Activated CD4-positive, alpha-beta T cell treated with anti-CD3 and anti-CD28 coated beads, Interleukin-2, amount 10 ng/mL, durations not matched to agents 7 days and 5 days (primary cell): ENCODE results near the gene SET. TPM values are rescaled to one million over a fixed set of nuclear protein-coding genes. Genes with fewer than 3 reads are reported as not detected.
"Not testable (repeated sequence)": the region's sequence is repeated elsewhere in the genome, so short reads cannot be mapped to it uniquely, and the experiment has no call there.

ENCODE experiments used
- CTCF ChIA-PET: fragments of 350-600 bp; sonication (Branson Sonifier 250); formaldehyde crosslinking; loops from one replicate; lab custom pipeline; 2021; ENCODE audit warnings: antibody characterized with exemption; lab: Charles Lee
- POLR2A ChIA-PET: fragments of 350-600 bp; sonication (Branson Sonifier 250); formaldehyde crosslinking; loops from one replicate; lab custom pipeline; 2021; ENCODE audit warnings: antibody characterized with exemption; lab: Charles Lee
- DNase-seq: peaks from one replicate; pipeline ENCODE4 v3.0.0-alpha.2; 2020
- H3K27ac Mint-ChIP-seq: one replicate; pipeline ENCODE4 v1.8.0; 2021; ENCODE audit warnings: mild to moderate bottlenecking, moderate library complexity, mixed read lengths
- H3K27me3 Mint-ChIP-seq: one replicate; pipeline ENCODE4 v1.8.0; 2021; ENCODE audit warnings: mixed read lengths
- H3K36me3 Mint-ChIP-seq: one replicate; pipeline ENCODE4 v1.8.0; 2021; ENCODE audit warnings: low read depth, mixed read lengths
- H3K4me1 Mint-ChIP-seq: one replicate; pipeline ENCODE4 v1.8.0; 2021; ENCODE audit warnings: mixed read lengths
- H3K4me3 Mint-ChIP-seq: one replicate; pipeline ENCODE4 v1.8.0; 2021; ENCODE audit warnings: mild to moderate bottlenecking, moderate library complexity, mixed read lengths
- H3K9me3 Mint-ChIP-seq: one replicate; pipeline ENCODE4 v1.8.0; 2021; ENCODE audit warnings: mixed read lengths
- total RNA-seq, 2 experiments: library from RNA; stranded (reverse); gene quantifications; one replicate each; pipeline ENCODE4 v1.2.3, GENCODE V29; 2021

SET gene
- total RNA-seq, 2 experiments from 2014 or later: 476 to 482 TPM

DNA sequence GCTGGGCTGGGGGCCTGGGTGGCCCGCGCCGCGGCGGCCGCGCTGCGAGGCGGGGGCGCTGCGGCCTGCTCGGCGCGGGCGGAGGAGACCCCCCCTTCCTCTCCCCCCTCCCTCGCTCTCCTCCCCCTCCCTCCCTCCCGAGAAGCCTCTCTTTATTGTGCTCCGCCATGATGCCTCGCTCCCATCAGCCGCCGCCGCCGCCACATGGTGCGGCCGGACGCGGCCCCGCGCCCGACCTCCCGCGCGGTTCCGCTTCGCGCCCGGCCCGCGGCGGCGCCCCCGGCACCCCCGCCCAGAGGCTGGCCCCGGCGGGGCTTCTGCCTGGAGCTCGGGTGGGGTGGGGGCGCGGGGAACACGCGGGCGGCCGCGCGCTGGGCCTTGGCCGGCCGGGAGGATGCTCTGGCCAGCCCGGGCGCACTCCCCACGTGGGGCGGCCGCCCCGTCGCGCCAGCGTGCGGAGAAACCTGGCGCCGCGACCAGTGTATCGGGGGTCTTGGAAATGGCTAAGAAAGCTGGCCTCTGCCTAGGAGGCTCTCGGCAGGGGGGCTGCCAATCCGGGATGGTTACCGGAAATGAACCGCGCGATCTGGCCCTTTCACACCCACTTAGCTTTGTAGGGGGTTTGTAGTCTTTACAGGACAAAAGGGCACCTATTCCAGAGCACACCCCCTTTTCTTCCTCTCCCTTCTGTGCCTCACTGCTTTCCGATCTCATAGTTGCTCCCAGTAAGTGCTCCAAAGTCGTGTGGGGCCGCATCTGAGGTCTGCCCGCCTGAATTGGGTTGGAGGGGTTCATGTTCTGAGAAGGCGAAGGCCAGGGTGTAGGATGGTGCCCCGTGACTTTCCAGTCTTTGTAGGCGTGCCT lies 1.0 kb downstream of the SET start:
- Mint-ChIP-seq H3K27ac (peak overlapping the region; percentile 96), H3K4me3 (peak overlapping the region; percentile 96), H3K36me3 (peaks cover 43% of the 10 kb centered on the region), H3K4me1 (peaks cover 55% of the 10 kb centered on the region), H3K27me3 (no peaks in the 10 kb centered on the region), H3K9me3 (no peaks in the 10 kb centered on the region)
- POLR2A ChIA-PET: no interaction called here
- DNase-seq: peak; percentile 66
- CTCF ChIA-PET: interaction anchor here (0.5 to 2.6 kb wide), 4 partner anchors 12 to 128 kb away, joined by 3 to 8 read pairs (median 4); partner anchors contain the start of genes ENDOG and PKN3

DNA sequence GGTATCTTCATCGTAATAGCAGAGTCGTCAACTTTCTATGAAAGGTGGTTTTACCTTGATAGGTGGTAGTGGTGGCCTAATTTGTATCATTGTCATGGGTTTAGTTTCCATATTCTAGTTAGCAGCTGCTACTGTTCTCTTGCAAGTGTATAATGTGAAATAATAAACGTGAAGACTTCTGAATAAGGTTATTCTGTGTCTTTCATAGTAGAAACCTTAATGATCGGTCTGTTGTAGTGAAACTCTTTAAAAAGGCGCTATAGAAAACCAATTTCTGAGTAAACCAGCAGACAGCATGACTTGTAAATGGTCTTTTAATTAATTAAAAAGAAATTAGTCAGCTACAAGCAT lies 1.6 kb downstream of the SET start:
- POLR2A ChIA-PET: interaction anchor here (0.8 kb wide), 1 partner anchor 73 kb away, joined by 4 read pairs; no protein-coding TSS in a partner anchor
- Mint-ChIP-seq H3K4me1 (peaks cover 49% of the 10 kb centered on the region), H3K36me3 (peaks cover 43% of the 10 kb centered on the region), H3K27me3 (no peaks in the 10 kb centered on the region), H3K9me3 (no peaks in the 10 kb centered on the region), H3K4me3 (peak overlapping the region; percentile 96), H3K27ac (peak overlapping the region; percentile 96)
- DNase-seq: no peak
- CTCF ChIA-PET: interaction anchor here (2.6 kb wide), 1 partner anchor 11 kb away, joined by 8 read pairs; the partner anchor contains the start of gene PKN3

DNA sequence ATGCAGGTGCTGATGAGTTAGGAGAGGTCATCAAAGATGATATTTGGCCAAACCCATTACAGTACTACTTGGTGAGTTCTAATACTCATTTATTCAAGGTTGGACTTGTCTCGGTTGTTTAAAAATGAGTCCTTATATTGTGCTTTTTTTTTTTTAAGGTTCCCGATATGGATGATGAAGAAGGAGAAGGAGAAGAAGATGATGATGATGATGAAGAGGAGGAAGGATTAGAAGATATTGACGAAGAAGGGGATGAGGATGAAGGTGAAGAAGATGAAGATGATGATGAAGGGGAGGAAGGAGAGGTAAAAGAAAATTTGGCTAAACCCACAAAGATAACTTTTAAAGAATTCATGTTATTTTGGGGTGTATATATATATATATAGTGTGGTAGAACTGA lies 4.7 kb downstream of the SET start:
- H3K27me3 Mint-ChIP-seq, H3K9me3 Mint-ChIP-seq, POLR2A ChIA-PET, H3K4me3 Mint-ChIP-seq, DNase-seq: not testable (repeated sequence)
- CTCF ChIA-PET: interaction anchor here (0.6 to 3.2 kb wide), 5 partner anchors 8 to 197 kb away, joined by 3 to 14 read pairs (median 4); partner anchors contain the start of genes ENDOG and PKN3
- peak overlapping the region; percentile 20 for H3K27ac Mint-ChIP-seq
- H3K36me3 Mint-ChIP-seq: peaks cover 47% of the 10 kb centered on the region
- H3K4me1 Mint-ChIP-seq: peaks cover 20% of the 10 kb centered on the region

DNA sequence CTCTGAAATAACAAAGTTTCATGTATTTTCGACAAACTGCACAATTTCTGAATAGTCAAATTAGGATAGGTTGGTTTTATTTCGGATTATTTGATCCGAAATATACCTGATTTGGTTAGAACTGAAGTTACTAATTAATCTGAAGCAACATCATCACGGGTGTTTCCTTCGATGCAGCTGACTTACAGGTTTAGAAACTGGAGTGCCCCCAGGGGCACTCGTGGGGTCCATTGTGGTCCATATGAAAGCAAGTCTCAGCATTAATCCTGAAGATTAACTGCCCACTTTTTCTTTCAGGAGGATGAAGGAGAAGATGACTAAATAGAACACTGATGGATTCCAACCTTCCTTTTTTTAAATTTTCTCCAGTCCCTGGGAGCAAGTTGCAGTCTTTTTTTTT lies 5.3 kb downstream of the SET start:
- CTCF ChIA-PET: interaction anchor here (3.0 to 3.2 kb wide), 2 partner anchors 8 to 124 kb away, joined by 13 to 14 read pairs; partner anchors contain the start of genes ENDOG and PKN3
- no peak overlapping the region for H3K27ac Mint-ChIP-seq
- DNase-seq: no peak

DNA sequence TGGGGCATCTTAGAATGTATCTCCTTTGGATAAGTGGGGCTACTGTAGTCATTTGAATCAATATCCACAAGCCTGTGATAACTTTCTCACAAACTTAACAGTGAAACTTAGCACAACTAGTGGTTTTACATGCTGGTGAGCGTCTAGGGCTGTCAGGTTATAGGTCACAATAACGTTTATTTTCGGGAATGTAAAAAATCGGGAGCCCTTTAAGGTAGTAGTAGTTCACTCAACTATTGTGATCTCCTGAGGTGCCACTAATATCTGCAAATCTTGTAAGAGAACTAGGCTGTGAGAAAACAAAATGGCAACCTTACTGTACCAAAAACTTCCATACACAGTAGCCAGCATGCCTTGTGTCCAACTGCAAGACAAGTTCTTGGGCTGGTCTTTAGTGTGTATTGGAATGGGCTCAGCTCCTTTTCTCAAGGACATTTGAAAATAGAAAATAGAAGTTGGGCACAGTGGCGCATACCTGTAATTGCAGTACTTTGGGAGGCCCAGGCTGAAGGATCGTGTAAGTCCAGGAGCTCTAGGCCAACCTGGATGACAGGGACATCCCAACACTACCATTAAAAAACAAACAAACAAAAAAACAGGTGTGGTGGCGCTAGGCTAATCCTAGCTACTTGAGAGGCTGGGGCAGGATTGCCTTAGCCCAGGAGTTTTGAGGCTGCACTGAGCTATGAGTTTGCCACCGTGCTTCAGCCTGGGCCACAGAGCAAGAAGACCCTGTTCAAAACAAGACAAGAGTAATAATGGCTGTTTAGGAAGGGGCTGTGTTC lies 8.1 kb downstream of the SET start:
- Mint-ChIP-seq H3K27me3 (no peaks in the 10 kb centered on the region), H3K4me1 (peaks cover 19% of the 10 kb centered on the region), H3K27ac (peak overlapping the region; percentile 73), H3K9me3 (no peaks in the 10 kb centered on the region), H3K36me3 (peaks cover 33% of the 10 kb centered on the region), H3K4me3 (no peak overlapping the region)
- ChIA-PET POLR2A (interaction anchor here (0.6 kb wide), 1 partner anchor 61 kb away, joined by 4 read pairs; no protein-coding TSS in a partner anchor), CTCF (interaction anchor here (1.0 to 1.6 kb wide), 4 partner anchors 8 to 13 kb away, joined by 3 read pairs; partner anchors contain the start of gene SET)
- no peak for DNase-seq

More for the DNA sequence above, 5.3 kb downstream of the SET start:
- Mint-ChIP-seq H3K4me1 (peaks cover 20% of the 10 kb centered on the region), H3K9me3 (no peaks in the 10 kb centered on the region), H3K4me3 (no peak overlapping the region), H3K36me3 (peaks cover 47% of the 10 kb centered on the region), H3K27me3 (no peaks in the 10 kb centered on the region)
- POLR2A ChIA-PET: no interaction called here

DNA sequence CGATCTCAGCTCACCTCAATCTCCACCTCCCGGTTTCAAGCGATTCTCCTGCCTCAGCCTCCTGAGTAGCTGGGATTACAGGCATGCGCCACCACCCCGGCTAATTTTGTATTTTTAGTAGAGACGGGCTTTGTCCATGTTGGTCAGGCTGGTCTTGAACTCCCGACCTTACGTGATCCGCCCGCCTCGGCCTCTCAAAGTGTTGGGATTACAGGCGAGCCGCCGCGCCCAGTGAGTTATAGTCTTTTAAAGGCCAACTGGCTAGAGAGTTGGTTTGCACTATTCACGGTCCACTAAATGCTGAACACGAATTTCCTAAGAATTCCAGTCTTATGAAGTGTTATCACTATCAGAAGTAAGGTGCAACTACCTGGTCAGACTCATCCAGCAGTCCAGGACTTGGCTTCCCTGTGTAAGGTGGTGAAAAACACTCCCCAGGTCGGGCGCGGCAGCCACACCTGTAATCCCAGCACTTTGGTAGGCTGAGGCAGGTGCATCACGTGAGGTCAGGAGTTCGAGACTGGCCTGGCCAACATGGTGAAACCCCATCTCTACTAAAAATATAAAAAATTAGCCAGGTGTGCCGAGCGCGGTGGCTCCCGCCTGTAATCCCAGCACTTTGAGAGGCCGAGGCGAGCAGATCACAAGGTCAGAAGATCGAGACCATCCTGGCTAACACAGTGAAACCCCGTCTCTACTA lies 10.2 kb downstream of the SET start:
- H3K27ac Mint-ChIP-seq, H3K4me3 Mint-ChIP-seq, CTCF ChIA-PET, H3K27me3 Mint-ChIP-seq, POLR2A ChIA-PET, H3K9me3 Mint-ChIP-seq, DNase-seq: not testable (repeated sequence)
- H3K4me1 Mint-ChIP-seq: peaks cover 16% of the 10 kb centered on the region
- peaks cover 18% of the 10 kb centered on the region for H3K36me3 Mint-ChIP-seq

DNA sequence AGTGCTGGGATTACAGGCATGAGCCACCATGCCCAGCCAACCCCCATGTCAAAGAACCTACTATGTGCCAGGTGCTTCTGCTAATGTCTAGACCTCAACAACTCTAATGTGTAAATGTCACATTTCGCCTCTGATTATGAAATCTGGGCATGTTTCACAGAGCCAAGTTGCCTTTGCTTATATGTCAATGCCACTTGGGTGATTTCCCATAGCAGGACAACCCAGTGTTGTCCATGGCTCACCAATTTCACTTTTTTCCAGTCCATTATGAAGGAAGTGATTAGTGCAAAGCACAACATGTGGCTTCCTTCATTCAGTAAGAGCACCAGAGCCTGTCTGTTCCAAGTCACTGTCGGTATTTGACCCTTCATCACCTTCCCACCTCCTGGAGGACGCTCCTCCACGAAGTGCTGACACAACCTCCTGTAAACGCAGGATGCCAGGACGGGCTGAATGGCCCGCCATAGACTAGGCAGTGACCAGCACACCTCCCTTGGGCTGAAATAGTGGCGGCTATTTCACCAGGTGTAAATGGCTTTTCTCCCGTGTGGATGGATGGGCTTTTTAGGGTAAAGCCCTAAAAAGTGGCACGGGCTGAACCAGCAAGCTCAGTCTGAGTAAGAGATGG lies 12.3 kb downstream of the SET start:
- CTCF ChIA-PET: interaction anchor here (0.6 to 2.4 kb wide), 13 partner anchors 8 to 1010 kb away, joined by 3 to 14 read pairs (median 4); partner anchors contain the start of genes ENDOG, SET and ZDHHC12
- Mint-ChIP-seq H3K27me3 (no peaks in the 10 kb centered on the region), H3K27ac (no peak overlapping the region), H3K4me3 (peak overlapping the region; percentile 91), H3K4me1 (peaks cover 16% of the 10 kb centered on the region), H3K9me3 (no peaks in the 10 kb centered on the region), H3K36me3 (peaks cover 6% of the 10 kb centered on the region)
- DNase-seq: no peak
- POLR2A ChIA-PET: no interaction called here

DNA sequence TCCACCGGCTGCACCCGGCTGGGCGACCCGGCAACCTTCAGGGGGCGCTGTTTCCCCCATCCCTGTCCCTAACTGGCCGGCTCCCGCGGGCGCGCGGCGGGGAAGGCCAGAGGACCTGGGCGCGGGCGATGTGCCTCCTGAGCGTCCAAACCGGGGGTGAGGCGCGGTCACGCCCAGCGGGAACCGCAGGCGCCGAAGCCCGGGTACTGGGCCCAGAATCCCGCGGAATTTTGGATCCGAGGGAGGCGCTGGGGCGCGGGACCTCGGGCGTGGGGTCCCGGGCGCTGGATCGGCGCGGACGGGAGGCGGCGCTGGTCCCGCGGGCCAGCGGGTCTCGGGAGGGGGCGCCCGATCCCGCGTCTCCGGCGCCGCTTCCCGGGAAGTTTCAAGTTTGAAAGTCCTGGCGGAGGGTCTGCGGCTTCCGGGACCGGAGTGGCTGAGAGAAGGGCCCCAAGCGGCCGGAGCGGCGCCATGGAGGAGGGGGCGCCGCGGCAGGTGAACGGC lies 13.5 kb downstream of the SET start, which contains the start of gene PKN3:
Gene PKN3 (plus strand): TSS at position 59 of the 504 bp plus-strand sequence. CDS start 413 bp downstream, at position 472.
- Mint-ChIP-seq H3K36me3 (peaks cover 1% of the 10 kb centered on the region), H3K4me3 (peak within 1 kb of the TSS; percentile 91), H3K4me1 (peaks cover 16% of the 10 kb centered on the region), H3K27me3 (no peaks in the 10 kb centered on the region), H3K9me3 (no peaks in the 10 kb centered on the region), H3K27ac (peak within 1 kb of the TSS; percentile 86)
- peak; percentile 87 for DNase-seq
- POLR2A ChIA-PET: no interaction called here
- CTCF ChIA-PET: interaction anchor here (0.5 to 2.4 kb wide), 20 partner anchors 9 to 700 kb away, joined by 3 to 14 read pairs (median 3); partner anchors contain the start of genes DYNC2I2, ENDOG, SET and ZDHHC12

DNA sequence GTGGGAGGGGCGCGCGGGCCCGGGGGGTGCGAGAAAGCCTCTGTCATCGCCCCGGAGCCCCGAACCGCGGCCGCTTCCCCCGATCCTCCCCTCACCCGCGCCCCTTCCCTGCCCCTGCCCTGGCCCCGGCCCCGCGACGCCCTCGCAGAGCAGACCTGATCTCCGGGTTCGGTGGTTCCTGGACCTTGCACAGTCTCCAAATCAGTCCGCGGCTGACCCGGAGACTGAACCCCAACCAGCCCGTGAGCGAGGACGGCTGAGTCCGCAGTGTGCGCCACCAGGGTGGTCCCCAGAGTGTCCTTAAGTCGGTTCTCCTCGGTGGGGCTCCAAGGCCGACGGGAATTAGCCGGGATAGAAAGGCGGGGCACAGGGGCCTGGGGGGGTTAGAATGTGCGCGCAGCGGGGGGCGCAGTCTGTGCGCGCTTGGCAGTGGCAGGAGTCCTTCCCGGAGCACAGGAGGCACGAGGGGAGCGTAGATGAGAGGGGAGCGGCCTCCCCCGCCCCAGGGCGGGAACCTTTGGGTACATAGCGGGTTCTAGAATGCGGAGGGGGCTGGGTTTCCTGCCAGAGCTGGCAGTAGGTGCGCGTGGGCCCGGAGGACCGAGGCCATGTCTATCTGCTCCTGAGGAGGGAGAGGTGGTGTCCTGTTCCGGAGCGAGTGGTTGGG lies 14.1 kb downstream of the SET start:
- POLR2A ChIA-PET: no interaction called here
- DNase-seq: peak; percentile 34
- Mint-ChIP-seq H3K4me3 (peak overlapping the region; percentile 76), H3K9me3 (no peaks in the 10 kb centered on the region), H3K36me3 (peaks cover 1% of the 10 kb centered on the region), H3K27me3 (no peaks in the 10 kb centered on the region), H3K27ac (peak overlapping the region; percentile 86), H3K4me1 (peaks cover 16% of the 10 kb centered on the region)
- CTCF ChIA-PET: interaction anchor here (1.0 to 1.5 kb wide), 4 partner anchors 9 to 362 kb away, joined by 3 to 5 read pairs (median 3); no protein-coding TSS in a partner anchor

DNA sequence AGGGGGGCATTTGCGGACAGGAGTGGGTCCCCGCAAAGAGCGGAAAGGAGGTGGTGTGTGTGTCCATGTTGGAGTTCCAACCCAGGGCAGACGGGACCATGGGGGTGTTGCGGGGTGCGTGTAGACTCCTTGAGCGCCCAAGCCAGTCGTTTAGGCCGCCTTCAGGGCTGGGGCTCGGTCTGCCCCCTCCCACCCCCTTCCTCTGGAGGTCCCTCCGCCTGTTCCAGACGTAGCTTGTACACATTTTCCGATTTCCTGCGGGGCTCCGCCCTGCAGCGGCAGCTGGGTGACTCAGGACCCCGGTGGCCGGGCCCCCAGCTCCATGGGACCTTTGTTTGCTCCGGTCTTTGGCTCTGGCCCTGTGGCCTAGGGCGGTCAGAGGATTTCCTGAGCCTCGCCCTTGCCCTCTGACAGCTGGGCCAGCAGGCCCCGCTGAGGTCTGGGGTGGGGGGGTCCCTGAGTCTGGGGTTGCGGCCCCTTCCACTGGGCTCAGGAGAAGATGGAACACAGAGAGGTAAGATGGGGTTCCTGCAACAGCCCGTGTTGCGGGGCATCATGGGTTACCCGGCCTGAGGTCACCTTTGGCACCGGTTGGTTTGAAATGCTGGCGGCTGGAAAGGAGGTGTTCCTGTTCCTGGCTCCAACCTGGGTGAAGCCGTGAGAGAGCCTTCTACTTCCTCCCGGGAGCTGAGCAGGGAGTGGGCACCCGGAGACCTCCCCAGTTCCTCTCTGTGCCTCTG lies 14.8 kb downstream of the SET start:
- POLR2A ChIA-PET: no interaction called here
- peaks cover 1% of the 10 kb centered on the region for H3K36me3 Mint-ChIP-seq

More for the DNA sequence above, 14.8 kb downstream of the SET start:
- no peaks in the 10 kb centered on the region for H3K27me3 Mint-ChIP-seq
- H3K4me3 Mint-ChIP-seq: peak overlapping the region; percentile 76
- peak overlapping the region; percentile 86 for H3K27ac Mint-ChIP-seq
- no peak for DNase-seq
- no peaks in the 10 kb centered on the region for H3K9me3 Mint-ChIP-seq
- CTCF ChIA-PET: interaction anchor here (1.0 to 1.7 kb wide), 6 partner anchors 8 to 363 kb away, joined by 3 to 6 read pairs (median 3); partner anchors contain the start of gene ENDOG
- peaks cover 16% of the 10 kb centered on the region for H3K4me1 Mint-ChIP-seq
